ENCODE data around the gene RNF144A. TPM values are rescaled to one million over a fixed set of nuclear protein-coding genes. Genes with fewer than 3 reads are reported as not detected.

RNF144A gene
- total and polyA plus RNA-seq, 2 donors (not counting 3 experiments of a cell fraction or from before 2014, with no cell fraction given): 9.7 to 28.8 TPM

DNA sequence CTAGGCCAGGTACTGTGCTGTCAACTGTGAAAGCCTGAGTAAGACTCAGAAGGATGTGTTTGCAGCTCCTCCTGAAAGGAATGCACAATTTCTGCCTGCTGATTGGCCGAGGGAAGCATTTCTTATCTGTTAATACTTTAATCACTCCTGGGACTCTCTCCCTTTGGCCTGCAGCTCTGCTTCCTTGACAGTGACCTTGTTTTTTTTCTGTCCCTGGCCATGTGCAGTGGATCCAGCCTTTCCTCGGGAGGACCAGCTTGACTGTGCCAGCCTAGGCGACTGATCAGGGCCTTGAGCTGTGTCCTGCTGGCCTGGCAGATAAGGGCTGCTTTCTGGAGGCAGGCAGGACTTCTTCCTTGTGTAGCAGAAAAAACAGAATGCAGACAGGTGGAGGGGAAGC, 10.0 kb downstream of the RNF144A start:
- ChIA-PET CTCF (interaction anchor here (0.9 to 1.5 kb wide), 2 partner anchors 9 to 118 kb away, joined by 3 read pairs; no protein-coding TSS in a partner anchor), POLR2A (no interaction called here)
- TF ChIP-seq, protein P1, sequence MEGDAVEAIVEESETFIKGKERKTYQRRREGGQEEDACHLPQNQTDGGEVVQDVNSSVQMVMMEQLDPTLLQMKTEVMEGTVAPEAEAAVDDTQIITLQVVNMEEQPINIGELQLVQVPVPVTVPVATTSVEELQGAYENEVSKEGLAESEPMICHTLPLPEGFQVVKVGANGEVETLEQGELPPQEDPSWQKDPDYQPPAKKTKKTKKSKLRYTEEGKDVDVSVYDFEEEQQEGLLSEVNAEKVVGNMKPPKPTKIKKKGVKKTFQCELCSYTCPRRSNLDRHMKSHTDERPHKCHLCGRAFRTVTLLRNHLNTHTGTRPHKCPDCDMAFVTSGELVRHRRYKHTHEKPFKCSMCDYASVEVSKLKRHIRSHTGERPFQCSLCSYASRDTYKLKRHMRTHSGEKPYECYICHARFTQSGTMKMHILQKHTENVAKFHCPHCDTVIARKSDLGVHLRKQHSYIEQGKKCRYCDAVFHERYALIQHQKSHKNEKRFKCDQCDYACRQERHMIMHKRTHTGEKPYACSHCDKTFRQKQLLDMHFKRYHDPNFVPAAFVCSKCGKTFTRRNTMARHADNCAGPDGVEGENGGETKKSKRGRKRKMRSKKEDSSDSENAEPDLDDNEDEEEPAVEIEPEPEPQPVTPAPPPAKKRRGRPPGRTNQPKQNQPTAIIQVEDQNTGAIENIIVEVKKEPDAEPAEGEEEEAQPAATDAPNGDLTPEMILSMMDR (IDR thresholded peaks at IDR 0.05; ENCODE audit: extremely low read depth in 1 of 2, insufficient read depth in 1 of 2, low read depth in 1 of 2, low read length in 2 of 2): no peak
- TF ChIP-seq GATA2 (IDR thresholded peaks at IDR 0.05; ENCODE audit: insufficient read depth, insufficient read length, low read depth, low read length) (no peak), POLR2AphosphoS5 (IDR thresholded peaks at IDR 0.05; ENCODE audit: insufficient read depth, low read depth, low read length) (no peak), POLR2A (IDR thresholded peaks at IDR 0.05; ENCODE audit: low read depth, low read length) (no peak), MYC (IDR thresholded peaks at IDR 0.05; ENCODE audit: low read depth, low read length) (no peak), FOS (IDR thresholded peaks at IDR 0.05; ENCODE audit: borderline replicate concordance, insufficient read depth, low read length) (no peak)
- TF ChIP-seq, protein P2, sequence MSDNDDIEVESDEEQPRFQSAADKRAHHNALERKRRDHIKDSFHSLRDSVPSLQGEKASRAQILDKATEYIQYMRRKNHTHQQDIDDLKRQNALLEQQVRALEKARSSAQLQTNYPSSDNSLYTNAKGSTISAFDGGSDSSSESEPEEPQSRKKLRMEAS (IDR thresholded peaks at IDR 0.05; ENCODE audit: insufficient read depth, insufficient read length): no peak
- Histone ChIP-seq H3K36me3 (ENCODE audit: control insufficient read depth in 2 of 2, extremely low read depth in 1 of 2, insufficient read depth in 2 of 2, low read length in 2 of 2) (no peaks in the 10 kb centered on the region), H3K9me3 (replicated peaks; ENCODE audit: control insufficient read depth, insufficient read depth, low read length) (no peaks in the 10 kb centered on the region), H3K79me2 (ENCODE audit: control insufficient read depth, insufficient read depth, low read length) (no peaks in the 10 kb centered on the region), H3K9me1 (replicated peaks; ENCODE audit: control insufficient read depth, extremely low read depth, insufficient read depth, low read length) (no peaks in the 10 kb centered on the region), H2AFZ (ENCODE audit: low read depth, low read length) (no peak overlapping the region), H3K27me3 (ENCODE audit: control insufficient read depth in 2 of 2, insufficient read depth in 2 of 2, low read length in 2 of 2) (no peaks in the 10 kb centered on the region), H3K4me1 (ENCODE audit: control insufficient read depth, extremely low read depth, insufficient read depth, low read length) (no peaks in the 10 kb centered on the region), H3K4me3 (replicated peaks in 1 of 3; ENCODE audit: insufficient read depth in 1 of 3, low read depth in 1 of 3, low read length in 3 of 3) (no peak overlapping the region), H3K27ac (ENCODE audit: insufficient read depth, low read depth, low read length) (no peak overlapping the region), H3K9ac (replicated peaks; ENCODE audit: extremely low read depth, insufficient read depth, low read length) (no peak overlapping the region), H3K4me2 (ENCODE audit: insufficient read depth, low read length) (no peak overlapping the region), H4K20me1 (replicated peaks; ENCODE audit: control insufficient read depth, extremely low read depth, insufficient read depth, low read length) (no peaks in the 10 kb centered on the region)
- BruUV-seq (replicated peaks): no TSS peak
- FAIRE-seq (no peak), DNase-seq (ENCODE audit: low read depth, low spot score) (no peak)
- dilution Hi-C loops (cut with MboI; ENCODE audit: extremely low pct_ligation_motif_present, low sequenced_read_pairs) (no loop called here), intact Hi-C loops (cut with micrococcal nuclease) (no loop called here)

Measured in endothelial cell of umbilical vein (primary cell).